Gastrocnemius medialis (tissue), 4 donors: ENCODE measurements around the gene USP16. TPM values are rescaled to one million over a fixed set of nuclear protein-coding genes. Genes with fewer than 3 reads are reported as not detected.
A peak's percentile ranks its signal among the peaks of the same experiment; 100 is the strongest.

Experiments used
- ATAC-seq, 2 donors: fragments of 150-250 bp; one replicate each; pipeline ENCODE4 v1.9.1; 2016
- DNase-seq, 2 donors: peaks; one replicate each; pipeline ENCODE4 v3.0.0-alpha.2; 2019
- H3K27ac ChIP-seq, 4 donors: fragments of 200-600 bp; sonication (generic); 1 replicate in 1 of 4; 2 replicates in 3 of 4; pipeline ENCODE4 v1.5.1; 2016 to 2018; ENCODE audit warnings: mild to moderate bottlenecking in 2 of 4, moderate library complexity in 1 of 4
- H3K27me3 ChIP-seq, 3 donors: fragments of 200-600 bp; sonication (generic) in 2 of 3; 1 replicate in 1 of 3; 2 replicates in 2 of 3; pipeline versions ENCODE4 v1.5.1 to v1.6.0; 2016 to 2019; ENCODE audit warnings: mild to moderate bottlenecking in 1 of 3, moderate library complexity in 1 of 3
- H3K36me3 ChIP-seq, 2 donors: fragments of 200-600 bp; sonication (generic) in 1 of 2; one replicate each; pipeline ENCODE4 v1.5.1; 2017 to 2018
- H3K4me1 ChIP-seq, 2 donors: fragments of 200-600 bp; sonication (generic) in 1 of 2; one replicate each; pipeline ENCODE4 v1.5.1; 2016 to 2017; ENCODE audit warnings: mild to moderate bottlenecking in 2 of 2
- H3K4me3 ChIP-seq, 4 donors: fragments of 200-600 bp; sonication (generic) in 3 of 4; 1 replicate in 1 of 4; 2 replicates in 3 of 4; pipeline ENCODE4 v1.5.1; 2016 to 2019; ENCODE audit warnings: mild to moderate bottlenecking in 2 of 4
- H3K9me3 ChIP-seq, 3 donors: fragments of 200-600 bp; sonication (generic) in 2 of 3; 1 replicate in 1 of 3; 2 replicates in 2 of 3; pipeline ENCODE4 v1.5.1; 2016 to 2019
- POLR2A ChIP-seq, 2 donors: fragments of 450-650 bp; IDR thresholded peaks; one replicate each; pipeline ENCODE4 v1.6.1; 2017; ENCODE audit warnings: antibody characterized with exemption in 2 of 2, mild to moderate bottlenecking in 2 of 2, moderate library complexity in 2 of 2
- in situ Hi-C, 4 donors: fragments of 200-750 bp; cut with MboI; loops; one replicate each; pipeline versions ENCODE4 v1.15.0 to v1.8.0; 2017; ENCODE audit warnings: low sequenced_read_pairs in 4 of 4
- intact Hi-C: fragments of 100-400 bp; cut with DNase I; formaldehyde crosslinking; loops from one replicate; pipeline ENCODE4 v1.15.1; 2023; ENCODE audit warnings: low total_unique reads
- total RNA-seq, 4 donors: library from RNA; depleted of rRNA; stranded (reverse); fragments of >200 nt; gene quantifications; one replicate each; pipeline versions ENCODE4 v1.1.0 to v1.2.3, GENCODE V29; 2016
- TF ChIP-seq, protein P1 (sequence below), 5 experiments: fragments of 450-650 bp in 3 of 5; fragments of 200-600 bp in 2 of 5; sonication (generic) in 2 of 5; IDR thresholded peaks in 4 of 5; conservative IDR thresholded peaks in 1 of 5; 1 replicate in 4 of 5; 2 replicates in 1 of 5; pipeline ENCODE4 v1.5.1; 2016 to 2019; ENCODE audit warnings: antibody characterized with exemption in 5 of 5, mild to moderate bottlenecking in 3 of 5, moderate library complexity in 3 of 5

The USP16 gene
- total RNA-seq, 4 donors from 2014 or later: 25.0 to 37.2 (median 32.1) TPM

DNA sequence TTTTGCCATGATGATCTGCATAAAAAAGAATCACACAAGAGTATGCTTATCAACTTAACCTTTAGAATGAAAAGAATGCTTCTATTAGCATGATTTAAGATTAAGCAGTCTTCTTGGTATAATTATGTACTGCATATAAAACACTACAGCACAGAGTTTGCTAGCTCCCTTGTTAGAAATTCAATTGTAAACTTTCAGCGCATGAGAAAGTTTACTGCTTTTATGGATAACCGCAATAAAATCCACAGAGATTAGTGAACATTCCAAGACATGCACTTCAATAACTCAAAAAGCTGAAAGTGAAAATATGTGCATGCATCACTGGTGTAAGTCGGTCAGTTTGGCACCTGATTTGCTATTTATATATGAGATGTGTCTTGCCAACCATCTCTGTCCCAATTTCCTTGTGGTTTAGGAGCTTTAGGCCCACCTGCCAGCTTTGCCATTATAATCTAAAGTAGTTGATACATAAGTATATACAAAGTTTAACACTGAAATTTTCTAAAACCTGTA, 32.1 kb downstream of the USP16 start:
- TF ChIP-seq, protein P1, sequence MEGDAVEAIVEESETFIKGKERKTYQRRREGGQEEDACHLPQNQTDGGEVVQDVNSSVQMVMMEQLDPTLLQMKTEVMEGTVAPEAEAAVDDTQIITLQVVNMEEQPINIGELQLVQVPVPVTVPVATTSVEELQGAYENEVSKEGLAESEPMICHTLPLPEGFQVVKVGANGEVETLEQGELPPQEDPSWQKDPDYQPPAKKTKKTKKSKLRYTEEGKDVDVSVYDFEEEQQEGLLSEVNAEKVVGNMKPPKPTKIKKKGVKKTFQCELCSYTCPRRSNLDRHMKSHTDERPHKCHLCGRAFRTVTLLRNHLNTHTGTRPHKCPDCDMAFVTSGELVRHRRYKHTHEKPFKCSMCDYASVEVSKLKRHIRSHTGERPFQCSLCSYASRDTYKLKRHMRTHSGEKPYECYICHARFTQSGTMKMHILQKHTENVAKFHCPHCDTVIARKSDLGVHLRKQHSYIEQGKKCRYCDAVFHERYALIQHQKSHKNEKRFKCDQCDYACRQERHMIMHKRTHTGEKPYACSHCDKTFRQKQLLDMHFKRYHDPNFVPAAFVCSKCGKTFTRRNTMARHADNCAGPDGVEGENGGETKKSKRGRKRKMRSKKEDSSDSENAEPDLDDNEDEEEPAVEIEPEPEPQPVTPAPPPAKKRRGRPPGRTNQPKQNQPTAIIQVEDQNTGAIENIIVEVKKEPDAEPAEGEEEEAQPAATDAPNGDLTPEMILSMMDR (IDR thresholded peaks at IDR 0.05 in 4 of 5, conservative IDR thresholded peaks at IDR 0.05 in 1 of 5): no peak
- no peak for TF ChIP-seq POLR2A (IDR thresholded peaks at IDR 0.05)
- DNase-seq: no peak
- H3K27ac ChIP-seq: peak overlapping the region in 3 of 4 donors; percentile 53 to 68 (median 65)
- no peak for ATAC-seq
- peaks cover 2 to 17% of the 10 kb centered on the region in 2 donors for H3K4me1 ChIP-seq
- H3K36me3 ChIP-seq: peaks cover 0 to 67% of the 10 kb centered on the region in 2 donors
- intact Hi-C loops: no loop called here
- in situ Hi-C loops: no loop called here
- no peaks in the 10 kb centered on the region for H3K9me3 ChIP-seq
- no peak overlapping the region for H3K4me3 ChIP-seq
- H3K27me3 ChIP-seq: no peaks in the 10 kb centered on the region

DNA sequence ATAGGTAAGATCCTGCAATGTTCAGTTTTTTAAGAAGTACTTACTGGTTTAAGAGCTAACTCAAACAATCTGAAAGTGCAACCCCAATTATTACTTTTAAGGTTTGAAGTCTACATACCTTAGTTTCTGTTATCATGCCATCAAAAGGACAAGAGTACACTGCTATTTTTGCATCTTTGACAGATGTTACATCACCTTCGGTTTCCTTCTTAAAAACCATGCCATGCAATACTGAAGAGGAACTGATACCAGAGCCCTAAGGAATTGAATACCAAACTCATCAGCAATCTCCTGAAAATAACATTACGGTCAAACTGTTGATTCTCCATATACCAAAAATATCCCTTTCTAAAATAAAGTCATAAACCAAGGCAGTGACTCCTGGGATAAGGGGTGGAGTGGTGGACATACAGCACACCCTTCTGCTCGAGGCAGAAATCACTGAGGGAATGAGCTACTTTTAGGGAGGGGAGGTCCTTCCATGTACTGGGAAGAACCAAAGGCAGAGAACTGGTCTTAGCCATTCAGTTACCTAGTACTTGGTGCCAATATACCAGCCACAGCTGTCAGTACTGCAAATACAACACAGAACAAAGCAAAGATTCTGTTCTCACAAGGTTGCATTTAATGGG, 40.5 kb downstream of the USP16 start:
- H3K9me3 ChIP-seq: no peaks in the 10 kb centered on the region
- TF ChIP-seq POLR2A (IDR thresholded peaks at IDR 0.05): no peak
- TF ChIP-seq, protein P1 (IDR thresholded peaks at IDR 0.05 in 4 of 5, conservative IDR thresholded peaks at IDR 0.05 in 1 of 5): no peak
- intact Hi-C loops: no loop called here
- no peak overlapping the region for H3K4me3 ChIP-seq
- no peak for DNase-seq
- ATAC-seq: peak; percentile 53 to 68
- no peaks in the 10 kb centered on the region for H3K27me3 ChIP-seq
- H3K4me1 ChIP-seq: peaks cover 14 to 16% of the 10 kb centered on the region in 2 donors
- in situ Hi-C loops: no loop called here
- peaks cover 0 to 91% of the 10 kb centered on the region in 2 donors for H3K36me3 ChIP-seq
- peak overlapping the region; percentile 37 to 63 (median 46) for H3K27ac ChIP-seq

DNA sequence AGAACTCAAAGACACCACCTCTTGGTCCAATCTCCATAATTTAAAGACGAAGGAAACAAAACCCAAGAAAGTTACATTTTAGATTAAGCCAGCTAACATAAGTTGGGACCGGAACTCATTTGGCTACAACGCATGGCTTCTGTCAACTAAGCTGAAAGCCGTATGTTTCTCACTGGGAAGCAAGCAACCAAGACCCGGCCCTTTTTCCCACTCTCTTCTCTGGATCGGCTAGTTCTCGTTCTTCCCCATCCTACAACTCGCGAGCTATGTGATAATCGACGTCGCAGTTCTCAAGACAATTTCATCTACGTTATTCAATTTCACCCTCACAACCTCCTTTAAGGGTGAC, 48.4 kb downstream of the USP16 start:
- Histone ChIP-seq H3K36me3 (peaks cover 0 to 23% of the 10 kb centered on the region in 2 donors), H3K27ac (peak overlapping the region; percentile 94 to 99 (median 98)), H3K4me3 (peak overlapping the region; percentile 89 to 100 (median 100)), H3K4me1 (peaks cover 27 to 29% of the 10 kb centered on the region in 2 donors), H3K27me3 (no peaks in the 10 kb centered on the region), H3K9me3 (no peaks in the 10 kb centered on the region)
- intact Hi-C loops (loop anchor here (1.0 to 5.0 kb wide), 4 partner anchors 49 to 224 kb away; partner anchors contain the start of genes BACH1, LTN1 and USP16), in situ Hi-C loops (no loop called here)
- ATAC-seq (no peak), DNase-seq (no peak)
- TF ChIP-seq, protein P1 (IDR thresholded peaks at IDR 0.05 in 4 of 5, conservative IDR thresholded peaks at IDR 0.05 in 1 of 5): no peak

DNA sequence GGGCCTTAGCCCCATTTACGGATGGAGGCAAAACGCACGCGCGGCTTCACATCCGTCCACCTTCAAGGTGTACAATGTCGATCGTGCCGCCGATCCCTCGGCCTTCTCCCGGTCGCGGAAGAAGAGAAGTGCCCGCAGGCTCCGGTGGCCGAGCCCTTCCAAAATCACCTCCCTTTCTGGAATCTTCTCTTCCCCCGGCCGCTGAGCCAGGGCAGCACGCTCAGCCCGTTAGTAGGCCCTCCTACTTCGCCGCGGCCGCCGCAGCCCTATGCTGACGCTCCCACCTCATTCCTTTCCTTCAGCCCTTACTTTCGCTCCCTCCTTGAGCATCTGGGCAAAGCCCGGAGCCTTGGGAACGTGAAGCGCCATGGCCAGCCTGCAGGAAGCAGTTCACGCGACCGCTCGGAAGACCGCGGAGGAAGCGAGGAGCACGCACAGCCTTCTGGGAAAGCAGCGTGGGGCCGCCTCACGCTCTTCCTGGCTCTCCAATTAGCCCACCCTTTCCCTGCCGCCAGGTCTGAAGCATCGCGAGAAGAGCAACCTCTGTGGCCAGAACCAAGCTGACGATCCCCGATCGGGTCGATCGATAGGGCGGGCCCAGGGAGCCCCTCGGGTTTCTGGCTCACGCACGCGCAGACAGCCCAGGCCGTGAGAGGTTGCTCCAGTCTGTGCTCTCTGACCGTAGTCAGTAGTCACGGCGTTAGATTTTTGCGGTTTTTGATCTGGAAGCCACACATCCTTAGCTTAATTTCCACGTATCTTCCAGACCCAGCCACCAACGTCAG, 48.9 kb downstream of the USP16 start, which contains the start of gene CCT8:
Gene CCT8, minus strand, starts transcription at position 427 of the 785 bp plus-strand sequence. Its CDS starts 58 bp downstream, at position 369.
- peaks cover 27 to 29% of the 10 kb centered on the region in 2 donors for H3K4me1 ChIP-seq
- H3K27ac ChIP-seq: peak within 1 kb of the TSS; percentile 94 to 99 (median 98)
- in situ Hi-C loops: no loop called here
- peak; percentile 97 for ATAC-seq
- H3K9me3 ChIP-seq: no peaks in the 10 kb centered on the region
- H3K36me3 ChIP-seq: peaks cover 0 to 18% of the 10 kb centered on the region in 2 donors
- DNase-seq: peak; percentile 99
- H3K4me3 ChIP-seq: peak within 1 kb of the TSS; percentile 89 to 100 (median 100)
- H3K27me3 ChIP-seq: no peaks in the 10 kb centered on the region
- intact Hi-C loops: loop anchor here (1.0 to 5.0 kb wide), 4 partner anchors 49 to 224 kb away; partner anchors contain the start of genes BACH1, LTN1 and USP16
- peak; percentile 71 to 83 for TF ChIP-seq POLR2A (IDR thresholded peaks at IDR 0.05)
- TF ChIP-seq, protein P1 (IDR thresholded peaks at IDR 0.05 in 4 of 5, conservative IDR thresholded peaks at IDR 0.05 in 1 of 5): peak in 1 of 5 experiments; percentile 15
